Stimulated activated CD4-positive, alpha-beta T cell treated with anti-CD3 and anti-CD28 coated beads, Interleukin-15, amount 100 ng/mL, for 48 hours (primary cell): ENCODE results near the gene SMIM38.

Experiments
- DNase-seq, 2 donors: peaks; one replicate each; pipeline ENCODE4 v3.0.0-alpha.2; 2020; ENCODE audit warnings: low read depth in 2 of 2

SMIM38 gene

DNA sequence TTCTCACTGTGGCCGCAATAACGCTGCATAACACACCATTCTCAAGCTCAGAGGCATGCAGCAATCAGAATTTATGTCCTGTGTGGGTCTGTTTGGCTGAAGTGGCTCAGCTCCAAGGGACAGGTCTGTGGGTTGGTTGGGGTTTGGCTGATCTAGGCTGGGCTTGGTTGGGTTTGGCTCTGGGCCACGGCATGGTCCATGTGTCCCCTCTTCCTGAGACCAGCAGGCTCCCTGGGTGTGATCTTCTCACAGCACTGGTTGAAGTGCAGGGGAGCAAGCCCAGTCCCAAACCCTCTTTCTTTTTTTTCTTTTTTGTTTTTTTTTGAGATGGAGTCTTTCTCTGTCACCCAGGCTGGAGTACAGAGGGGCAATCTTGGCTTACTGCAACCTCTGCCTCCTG lies 25.0 kb downstream of the SMIM38 start:
- DNase-seq, result no peak

DNA sequence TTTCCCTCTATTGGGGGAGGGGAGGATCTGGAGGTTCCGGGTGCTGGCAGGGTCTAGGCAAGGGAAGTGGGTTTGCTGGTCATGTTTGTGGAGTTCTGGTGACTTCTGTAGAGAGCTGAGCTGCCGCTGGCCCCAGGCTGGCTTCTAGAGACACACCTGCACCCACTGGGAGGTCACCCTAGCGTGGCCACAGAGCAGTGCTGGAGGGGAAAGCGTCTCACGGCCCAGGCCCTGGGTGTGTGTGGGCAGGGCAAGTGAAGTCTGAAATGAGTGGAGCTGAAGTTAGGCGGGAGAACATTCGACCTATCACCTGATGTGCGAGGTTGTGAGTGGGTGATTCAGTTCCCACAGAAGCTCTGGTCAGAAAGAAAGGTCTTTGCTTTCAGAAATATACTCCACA lies 27.9 kb downstream of the SMIM38 start:
- DNase-seq, result no peak

DNA sequence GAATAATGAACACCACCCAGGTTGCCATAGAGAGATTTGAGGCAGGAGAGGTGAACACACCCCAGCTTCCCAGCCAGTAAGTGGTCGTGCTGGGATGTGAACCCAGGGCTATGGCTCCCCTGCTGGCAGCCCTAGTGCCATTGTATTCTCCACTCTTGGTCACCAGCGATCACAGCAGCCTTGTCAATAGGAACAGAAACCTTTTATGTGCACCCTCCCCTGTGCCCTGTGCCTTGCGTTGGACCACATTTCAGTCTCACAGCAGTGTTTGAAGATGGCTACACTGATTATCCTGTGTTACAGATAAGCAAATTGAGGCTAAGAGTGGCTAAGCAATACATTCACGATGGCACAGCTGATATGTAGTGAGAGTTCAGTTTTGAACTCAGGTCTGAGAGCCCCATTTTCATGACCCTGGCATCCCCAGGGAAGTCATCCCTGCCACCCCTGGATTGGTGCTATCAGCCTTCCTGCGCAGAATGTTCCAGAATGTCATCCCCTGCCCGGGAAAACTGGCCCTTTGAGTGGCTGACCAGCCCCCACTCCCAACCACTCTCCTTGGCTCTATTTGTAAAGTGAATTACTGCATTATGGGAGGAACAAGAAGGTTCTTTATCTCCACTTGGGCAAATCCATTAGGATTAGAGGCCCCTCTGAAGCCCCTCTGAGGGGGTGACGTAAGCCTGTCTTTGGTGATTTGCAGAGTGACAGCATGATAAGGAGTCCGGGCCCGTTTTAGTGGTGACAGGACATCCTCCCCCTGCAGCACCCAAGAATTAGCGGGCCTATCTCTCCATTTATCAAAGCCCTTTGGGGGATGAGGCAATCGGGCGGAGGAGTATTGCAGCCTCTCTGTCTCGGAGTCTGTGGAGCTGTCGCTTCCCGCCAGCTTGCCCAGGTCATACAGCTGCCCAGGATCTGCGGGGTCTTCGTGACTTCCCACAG lies 30.9 kb downstream of the SMIM38 start:
- DNase-seq, result no peak

GRCh38 chr11:69187540-69188065 lies 31.9 kb downstream of the SMIM38 start:
- DNase-seq, result no peak

DNA sequence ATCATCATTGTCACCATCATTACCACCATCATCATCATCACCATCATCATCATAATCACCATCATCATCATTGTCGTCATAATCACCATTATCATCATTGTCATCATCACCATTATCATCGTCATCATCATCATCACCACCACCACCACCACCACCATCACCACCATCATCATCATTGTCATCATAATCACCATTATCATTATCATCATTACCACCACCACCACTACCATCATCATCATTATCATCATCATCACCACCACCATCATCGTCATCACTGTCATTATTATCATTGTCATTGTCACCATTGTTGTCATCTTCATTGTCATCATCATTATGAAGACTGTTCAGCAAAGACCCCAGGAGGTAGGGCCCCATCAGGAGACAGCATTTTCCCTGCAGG lies 33.3 kb downstream of the SMIM38 start:
- DNase-seq, result no peak

DNA sequence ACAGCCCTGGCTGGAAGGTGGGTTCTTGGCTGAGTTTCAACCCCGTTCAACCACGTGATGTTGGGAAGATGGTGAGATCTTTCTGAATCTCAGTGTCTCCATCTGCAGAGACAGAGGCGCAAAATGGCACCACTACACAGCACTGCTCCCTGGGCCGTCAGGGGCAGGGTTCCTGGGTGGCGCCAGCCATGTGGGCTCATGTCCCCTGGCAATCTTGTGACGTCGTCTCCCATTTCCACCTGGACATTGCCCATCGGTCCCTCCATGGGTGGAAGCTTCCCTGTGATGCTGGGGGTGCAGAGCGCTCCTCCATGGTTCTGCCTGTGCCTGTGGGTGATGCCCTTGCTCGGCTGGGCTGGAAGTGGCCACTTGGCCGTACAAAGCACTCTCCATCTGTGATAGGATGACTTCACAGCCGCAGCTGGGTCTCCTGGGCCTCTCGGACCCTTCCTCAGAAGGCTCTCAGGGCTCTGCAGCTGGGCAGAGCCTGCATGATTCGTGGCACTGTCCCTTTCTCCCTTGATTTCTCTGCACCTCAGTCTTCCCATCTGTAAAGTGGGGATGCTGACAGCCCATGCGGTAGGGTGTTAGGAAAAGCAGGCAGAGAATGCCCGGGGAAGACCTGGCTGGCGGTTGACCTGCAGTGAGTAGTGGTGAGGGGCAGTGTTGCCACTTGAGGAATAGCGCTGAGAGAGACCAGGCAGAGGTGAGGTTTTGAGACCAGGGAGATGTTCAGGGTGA lies 35.2 kb downstream of the SMIM38 start:
- no peak for DNase-seq

DNA sequence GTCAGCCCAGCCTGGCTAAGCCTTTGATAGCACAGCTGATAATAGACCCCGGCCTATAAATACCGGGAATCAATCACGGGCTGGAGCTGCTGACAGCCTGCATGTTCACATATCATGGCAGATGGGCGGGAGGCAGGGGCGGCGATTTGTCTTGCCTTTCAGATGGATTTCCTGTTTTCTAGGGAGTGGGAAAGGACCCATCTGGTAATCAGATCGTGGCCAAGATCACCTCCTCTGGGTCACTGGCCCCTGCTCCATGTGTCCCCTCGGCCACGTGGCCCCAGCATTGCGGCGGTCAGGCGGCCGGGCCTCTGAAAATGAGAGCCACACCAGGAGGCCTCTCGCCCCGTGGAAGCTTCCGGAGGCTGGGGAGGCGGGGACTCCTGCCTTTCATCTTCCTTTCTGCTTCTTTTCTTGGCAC lies 36.6 kb downstream of the SMIM38 start:
- no peak for DNase-seq

DNA sequence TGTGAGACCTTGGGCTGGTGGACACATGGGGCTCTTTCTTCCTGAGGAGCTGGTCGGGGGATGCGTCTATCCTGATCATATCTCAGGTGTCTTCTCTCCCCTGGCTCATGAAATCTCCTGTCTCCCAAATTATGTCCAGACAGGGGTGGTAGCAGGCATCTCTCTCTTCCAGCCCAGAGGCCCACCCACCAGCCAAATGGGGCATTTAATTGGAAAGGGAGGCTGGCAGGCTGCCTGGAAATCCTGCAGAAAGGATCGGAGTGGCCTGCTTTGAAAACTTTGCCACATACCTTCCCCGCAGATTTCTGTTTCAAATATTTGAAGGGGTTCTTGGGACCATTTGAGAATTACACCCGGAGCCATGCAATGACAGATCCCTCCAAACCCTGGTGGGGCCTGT lies 37.4 kb downstream of the SMIM38 start:
- no peak for DNase-seq

DNA sequence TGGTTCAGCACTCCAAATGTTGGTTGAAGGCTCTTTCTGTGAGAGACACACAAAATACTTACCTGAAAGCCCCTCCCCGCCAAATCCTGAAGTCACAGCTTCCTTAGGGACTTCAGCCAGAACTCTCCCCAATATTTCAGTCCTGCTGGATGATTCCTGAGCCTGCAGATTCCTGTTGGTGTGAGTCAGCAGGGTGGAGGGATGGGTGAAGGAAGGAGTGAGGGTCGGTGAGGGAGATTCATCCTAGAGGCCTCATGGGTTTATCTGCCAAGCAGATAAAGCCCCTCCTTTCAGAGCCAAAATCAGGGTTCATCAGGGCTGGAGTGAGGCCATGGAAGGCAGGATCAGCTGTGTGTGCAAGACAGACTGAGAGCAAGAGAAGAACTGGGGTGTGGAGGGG lies 37.9 kb downstream of the SMIM38 start:
- DNase-seq, result no peak

DNA sequence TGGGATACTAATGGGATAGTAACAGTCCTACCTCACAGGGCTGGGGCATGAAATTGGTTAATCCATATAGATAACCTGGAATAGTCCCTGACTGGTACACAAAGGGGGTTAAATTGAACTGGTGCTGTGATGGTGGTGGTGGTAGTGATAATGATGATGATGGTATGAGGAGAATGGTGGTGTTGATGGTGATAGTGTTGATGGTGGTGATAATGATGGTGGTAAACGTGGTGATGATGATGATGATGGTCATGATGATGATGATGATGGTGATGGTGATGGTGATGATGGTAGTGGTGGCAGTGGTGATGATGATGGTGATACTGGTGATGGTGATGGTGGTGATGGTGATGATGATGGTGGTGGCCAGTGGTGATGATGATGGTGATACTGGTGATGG lies 38.7 kb downstream of the SMIM38 start:
- no peak for DNase-seq

- no peak for DNase-seq
These were observed 39.2 kb downstream of the SMIM38 start for GRCh38 chr11:69194956-69195355.

DNA sequence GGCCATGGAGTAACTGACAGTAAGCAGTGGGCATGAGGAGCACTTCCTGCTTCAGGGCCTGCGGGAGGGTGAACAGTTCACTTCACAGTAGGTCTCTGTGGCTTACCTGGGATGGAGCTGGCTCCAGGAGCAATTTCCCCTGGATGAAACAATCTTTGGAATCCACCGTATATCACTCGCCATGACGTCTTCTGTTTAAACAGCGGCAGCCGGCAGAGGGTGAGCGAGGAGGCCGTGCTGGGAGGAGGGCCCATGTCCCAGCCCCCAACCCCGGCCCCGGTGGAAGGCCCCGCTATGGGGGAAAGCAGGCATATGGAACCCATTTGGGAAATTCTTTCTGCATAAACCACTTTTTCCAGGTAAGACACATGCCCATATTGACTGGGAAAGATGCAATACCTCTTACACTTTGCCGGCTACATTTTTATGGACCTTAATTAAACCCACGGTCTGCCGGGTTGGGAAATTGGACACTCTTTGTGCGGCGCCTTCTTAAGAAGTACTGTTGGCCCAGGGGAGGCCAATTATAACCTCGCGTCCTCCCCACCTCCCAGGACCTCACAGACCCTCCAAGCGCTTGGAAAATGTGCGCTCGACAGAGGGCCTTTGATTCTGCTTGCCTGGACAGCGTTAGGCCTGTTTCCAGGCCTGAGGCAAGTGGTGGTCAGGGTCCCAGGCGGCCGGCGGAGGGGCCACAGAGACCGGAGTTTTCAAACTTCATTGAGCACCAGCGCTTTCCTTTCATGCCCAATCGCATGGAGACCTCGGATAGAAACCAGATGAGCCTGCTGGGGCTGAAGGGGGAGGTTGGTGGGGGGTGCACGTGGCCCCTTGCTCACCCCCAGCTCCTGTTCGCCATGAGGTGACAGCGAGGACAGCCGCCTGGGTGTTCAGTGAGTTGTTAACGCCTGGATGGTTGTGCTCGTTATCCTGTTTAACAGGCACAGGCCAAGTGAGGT lies 40.4 kb downstream of the SMIM38 start:
- DNase-seq, result no peak

GRCh38 chr11:69196783-69197169 lies 41.0 kb downstream of the SMIM38 start:
- no peak for DNase-seq

- no peak for DNase-seq
These were observed 43.3 kb downstream of the SMIM38 start for GRCh38 chr11:69198891-69199582.

DNA sequence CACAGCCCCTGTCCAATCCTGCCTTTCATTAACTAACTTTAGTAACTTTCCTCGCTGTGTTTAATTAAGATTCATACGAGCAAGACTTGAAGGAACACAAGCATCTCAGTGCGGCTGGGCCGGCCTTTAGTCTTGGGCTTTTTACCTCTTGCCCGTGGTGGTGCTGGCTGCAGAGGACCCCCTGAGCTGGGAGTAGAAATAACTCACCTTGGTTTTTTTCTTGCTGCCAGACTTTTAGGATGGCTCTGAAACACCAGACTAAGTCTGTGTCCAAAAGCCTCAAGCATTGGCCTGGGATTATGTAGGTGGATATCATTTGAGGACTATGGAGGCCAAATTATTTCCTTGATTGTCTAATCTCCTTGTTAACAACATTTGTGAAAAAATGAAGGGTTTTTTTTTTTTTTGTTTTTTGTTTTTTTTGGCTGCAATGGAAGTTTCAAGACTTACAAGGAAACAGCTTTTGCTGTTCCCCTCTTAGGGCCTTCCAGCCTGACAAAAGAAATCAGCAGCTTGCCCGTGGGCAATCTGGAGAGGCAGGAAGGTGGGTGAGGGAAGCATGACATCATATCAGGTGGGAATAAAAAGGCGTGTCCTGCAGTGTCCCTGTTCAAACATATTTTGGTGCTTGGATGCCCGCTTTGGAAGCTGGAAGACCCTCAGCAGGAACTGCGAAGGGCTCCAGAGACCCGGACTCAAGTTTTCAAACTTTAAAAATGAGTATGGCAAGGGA lies 44.0 kb downstream of the SMIM38 start:
- DNase-seq, result no peak

- DNase-seq, result no peak
These were observed 44.8 kb downstream of the SMIM38 start for GRCh38 chr11:69200331-69201065.

DNA sequence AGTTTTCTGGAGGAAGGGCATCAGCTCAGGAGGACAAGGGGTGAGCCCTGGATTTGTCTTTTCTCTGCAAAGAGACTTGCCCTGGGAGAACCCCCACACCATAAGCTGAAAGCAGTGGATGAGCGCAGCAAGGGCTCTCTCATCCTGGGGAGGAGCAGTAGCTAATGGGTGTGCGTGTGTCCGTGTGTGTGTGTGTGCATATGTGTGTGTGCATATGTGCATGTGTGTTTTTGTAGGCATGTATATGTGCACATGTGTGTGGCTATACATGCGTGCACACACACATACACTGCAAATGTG lies 45.3 kb downstream of the SMIM38 start:
- DNase-seq, result no peak

DNA sequence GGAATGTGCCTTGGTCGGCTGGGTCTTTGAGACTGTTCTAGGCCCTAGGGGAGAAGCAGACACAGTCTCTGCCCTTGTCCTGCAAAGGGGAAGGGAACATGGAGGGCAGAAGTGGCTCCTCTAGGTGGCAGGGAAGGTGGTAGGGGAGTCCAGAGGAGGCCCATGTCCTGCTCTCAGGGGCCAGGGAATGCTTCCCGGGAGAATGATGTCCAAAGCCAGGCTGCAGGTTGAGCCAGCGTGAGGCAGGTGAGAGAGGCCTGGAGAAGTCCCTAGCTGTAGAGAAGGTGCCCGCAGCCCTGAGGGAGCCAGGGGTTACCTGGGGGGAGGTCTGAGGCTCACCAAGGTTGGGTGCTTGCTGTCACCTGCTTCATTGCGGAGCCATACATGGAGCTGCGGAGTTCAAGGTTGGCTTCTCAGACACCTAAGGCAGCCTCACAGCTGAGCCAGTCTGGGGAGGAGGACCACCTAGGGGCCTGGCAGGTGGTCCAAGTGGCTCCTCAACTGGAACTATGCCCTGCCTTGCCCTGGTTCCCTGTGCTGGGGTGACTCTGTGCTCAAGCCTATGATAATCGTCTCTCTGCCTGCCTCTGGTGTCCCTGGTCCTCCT lies 46.1 kb downstream of the SMIM38 start:
- DNase-seq, result no peak

GRCh38 chr11:69202511-69203221 lies 46.9 kb downstream of the SMIM38 start:
- no peak for DNase-seq
